ENCODE measurements around the gene BCKDHB. TPM values are rescaled to one million over a fixed set of nuclear protein-coding genes. Genes with fewer than 3 reads are reported as not detected.

The BCKDHB gene
- total RNA-seq, 3 donors from 2014 or later = 19.0 to 33.7 (median 23.4) TPM

DNA sequence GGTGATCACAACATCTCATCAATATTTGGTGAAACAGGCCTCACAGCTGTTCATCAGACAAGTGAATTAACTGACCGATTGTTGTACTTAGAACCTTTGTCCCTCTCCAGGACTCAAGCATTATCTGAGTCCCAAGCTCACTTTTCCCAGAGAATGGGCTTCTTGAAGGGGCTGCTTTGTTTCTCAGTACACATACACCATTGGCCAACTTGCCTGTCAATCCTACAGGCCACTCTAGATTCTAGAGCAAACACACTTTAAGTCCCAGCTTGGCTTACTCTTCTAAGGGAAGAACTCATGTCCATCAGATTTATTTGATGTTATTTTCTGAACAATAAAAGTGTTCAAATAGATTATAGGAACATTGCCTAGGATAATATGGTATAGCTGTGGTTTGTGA, 249.5 kb downstream of the BCKDHB start:
- DNase-seq (ENCODE audit: low spot score in 2 of 2) = no peak
- H3K4me3 ChIP-seq = no peak overlapping the region
- no peaks in the 10 kb centered on the region for H3K36me3 ChIP-seq
- intact Hi-C loops (cut with DNase I; ENCODE audit: low total_unique reads) = no loop called here
- H3K9me3 ChIP-seq = no peaks in the 10 kb centered on the region
- H3K27me3 ChIP-seq = no peaks in the 10 kb centered on the region
- peak overlapping the region in 1 of 2 donors; percentile 21 for H3K27ac ChIP-seq
- H3K4me1 ChIP-seq = no peaks in the 10 kb centered on the region
- TF ChIP-seq POLR2AphosphoS5 (IDR thresholded peaks at IDR 0.05) = no peak
- TF ChIP-seq POLR2A (IDR thresholded peaks at IDR 0.05) = no peak
- TF ChIP-seq, protein P1, sequence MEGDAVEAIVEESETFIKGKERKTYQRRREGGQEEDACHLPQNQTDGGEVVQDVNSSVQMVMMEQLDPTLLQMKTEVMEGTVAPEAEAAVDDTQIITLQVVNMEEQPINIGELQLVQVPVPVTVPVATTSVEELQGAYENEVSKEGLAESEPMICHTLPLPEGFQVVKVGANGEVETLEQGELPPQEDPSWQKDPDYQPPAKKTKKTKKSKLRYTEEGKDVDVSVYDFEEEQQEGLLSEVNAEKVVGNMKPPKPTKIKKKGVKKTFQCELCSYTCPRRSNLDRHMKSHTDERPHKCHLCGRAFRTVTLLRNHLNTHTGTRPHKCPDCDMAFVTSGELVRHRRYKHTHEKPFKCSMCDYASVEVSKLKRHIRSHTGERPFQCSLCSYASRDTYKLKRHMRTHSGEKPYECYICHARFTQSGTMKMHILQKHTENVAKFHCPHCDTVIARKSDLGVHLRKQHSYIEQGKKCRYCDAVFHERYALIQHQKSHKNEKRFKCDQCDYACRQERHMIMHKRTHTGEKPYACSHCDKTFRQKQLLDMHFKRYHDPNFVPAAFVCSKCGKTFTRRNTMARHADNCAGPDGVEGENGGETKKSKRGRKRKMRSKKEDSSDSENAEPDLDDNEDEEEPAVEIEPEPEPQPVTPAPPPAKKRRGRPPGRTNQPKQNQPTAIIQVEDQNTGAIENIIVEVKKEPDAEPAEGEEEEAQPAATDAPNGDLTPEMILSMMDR (IDR thresholded peaks at IDR 0.05) = no peak

DNA sequence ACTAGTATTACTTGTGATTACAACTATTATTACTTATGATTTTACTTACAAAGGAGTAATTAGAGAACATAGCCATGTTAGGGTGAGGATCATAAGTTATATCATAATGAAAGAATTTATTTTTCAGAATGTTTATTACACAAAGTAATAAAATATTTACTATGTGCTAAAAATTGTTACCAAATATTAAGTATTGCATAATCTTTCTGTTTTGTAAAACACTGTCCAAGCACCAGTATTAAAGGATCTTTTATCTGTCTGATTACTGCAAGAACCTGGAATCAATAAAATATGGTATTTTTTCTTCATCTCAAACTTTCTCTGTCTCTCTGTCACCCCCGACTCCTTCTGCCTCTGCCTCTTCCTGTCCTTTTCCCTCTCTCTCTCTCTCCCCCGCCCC, 250.1 kb downstream of the BCKDHB start:
- Histone ChIP-seq H3K27me3 (no peaks in the 10 kb centered on the region), H3K9me3 (no peaks in the 10 kb centered on the region), H3K4me1 (no peaks in the 10 kb centered on the region), H3K36me3 (no peaks in the 10 kb centered on the region), H3K27ac (peak overlapping the region in 1 of 2 donors; percentile 21), H3K4me3 (no peak overlapping the region)
- DNase-seq (ENCODE audit: low spot score in 2 of 2) = no peak
- intact Hi-C loops (cut with DNase I; ENCODE audit: low total_unique reads) = no loop called here
- no peak for TF ChIP-seq POLR2A (IDR thresholded peaks at IDR 0.05)
- TF ChIP-seq, protein P1 (IDR thresholded peaks at IDR 0.05) = no peak
- no peak for TF ChIP-seq POLR2AphosphoS5 (IDR thresholded peaks at IDR 0.05)

DNA sequence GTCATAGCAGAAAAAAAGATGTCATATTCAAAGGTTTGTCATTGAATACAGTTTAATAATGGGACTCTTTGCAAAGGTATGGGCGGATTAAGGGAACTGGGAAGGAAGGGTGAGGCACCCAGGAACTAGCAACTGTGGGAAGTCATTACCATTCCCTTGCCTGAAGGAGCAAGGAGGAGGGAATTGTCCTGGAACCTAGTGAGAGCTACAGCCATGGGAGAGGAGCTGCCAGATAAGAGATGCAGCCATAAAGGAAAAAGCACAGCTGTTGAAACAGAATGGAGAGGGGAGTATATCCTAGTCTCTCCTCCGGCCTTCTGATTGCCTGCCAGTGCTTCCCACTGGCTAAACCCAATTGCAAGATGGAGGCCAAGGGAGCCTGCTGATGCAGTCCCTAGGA, 250.6 kb downstream of the BCKDHB start:
- TF ChIP-seq POLR2AphosphoS5 (IDR thresholded peaks at IDR 0.05) = no peak
- TF ChIP-seq, protein P1 (IDR thresholded peaks at IDR 0.05) = no peak
- TF ChIP-seq POLR2A (IDR thresholded peaks at IDR 0.05) = no peak
- Histone ChIP-seq H3K4me1 (no peaks in the 10 kb centered on the region), H3K27me3 (no peaks in the 10 kb centered on the region), H3K4me3 (no peak overlapping the region), H3K9me3 (no peaks in the 10 kb centered on the region), H3K27ac (peak overlapping the region in 1 of 2 donors; percentile 46), H3K36me3 (no peaks in the 10 kb centered on the region)
- intact Hi-C loops (cut with DNase I; ENCODE audit: low total_unique reads) = no loop called here
- no peak for DNase-seq (ENCODE audit: low spot score in 2 of 2)

DNA sequence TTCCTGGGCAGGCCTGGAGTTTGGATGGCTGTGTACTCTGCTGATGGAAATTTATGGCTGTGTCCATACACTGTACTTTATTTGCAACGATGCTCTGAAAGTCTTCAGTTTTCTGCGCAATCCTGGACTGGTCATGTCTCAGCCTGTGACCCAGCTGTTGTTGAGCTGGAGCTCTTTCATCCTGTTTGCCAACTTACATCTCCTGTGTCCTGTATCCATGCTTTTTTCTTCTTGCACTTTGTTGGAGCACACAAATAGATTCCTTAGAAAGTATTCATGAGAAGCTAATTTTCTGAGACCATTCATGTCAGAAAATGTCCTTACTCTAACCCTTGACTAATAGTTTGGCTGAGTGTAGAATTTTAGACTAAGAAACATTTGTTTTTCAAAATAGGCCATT, 251.2 kb downstream of the BCKDHB start:
- Histone ChIP-seq H3K4me3 (no peak overlapping the region), H3K4me1 (no peaks in the 10 kb centered on the region), H3K27ac (no peak overlapping the region), H3K36me3 (no peaks in the 10 kb centered on the region), H3K27me3 (no peaks in the 10 kb centered on the region), H3K9me3 (no peaks in the 10 kb centered on the region)
- intact Hi-C loops (cut with DNase I; ENCODE audit: low total_unique reads) = no loop called here
- no peak for TF ChIP-seq POLR2A (IDR thresholded peaks at IDR 0.05)
- peak in 1 of 3 donors; percentile 18 for TF ChIP-seq POLR2AphosphoS5 (IDR thresholded peaks at IDR 0.05)
- DNase-seq (ENCODE audit: low spot score in 2 of 2) = peak in 1 of 2 donors; percentile 21

DNA sequence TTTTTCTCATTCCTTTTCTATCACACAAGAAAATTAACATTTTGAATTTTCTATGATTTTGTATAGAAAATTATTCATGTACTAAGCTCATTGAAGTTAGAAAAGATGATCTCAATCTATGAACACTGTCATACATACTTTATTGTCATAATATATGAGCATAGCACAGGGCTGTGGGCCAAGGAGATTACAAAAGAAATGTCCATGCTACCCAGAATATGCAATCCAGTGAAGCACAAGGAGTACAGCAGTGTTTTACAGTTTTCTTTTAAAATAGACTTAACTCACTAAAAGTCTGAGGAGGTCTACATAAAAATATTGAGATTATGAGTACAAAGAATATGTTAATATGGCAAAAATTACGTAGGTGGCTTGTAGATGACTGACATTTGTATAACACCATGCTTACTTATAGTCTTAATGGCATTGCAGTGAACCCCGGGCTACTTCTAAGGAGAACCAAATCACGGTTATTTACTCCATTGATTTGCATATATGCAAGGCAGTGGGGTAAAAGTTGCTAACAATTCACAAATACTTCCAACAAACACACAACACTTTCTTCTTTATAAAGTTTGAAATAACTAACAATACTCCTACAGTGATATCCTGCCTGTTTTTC, 257.1 kb downstream of the BCKDHB start:
- intact Hi-C loops (cut with DNase I; ENCODE audit: low total_unique reads) = no loop called here
- TF ChIP-seq POLR2A (IDR thresholded peaks at IDR 0.05) = no peak
- TF ChIP-seq, protein P1 (IDR thresholded peaks at IDR 0.05) = no peak
- no peak for TF ChIP-seq POLR2AphosphoS5 (IDR thresholded peaks at IDR 0.05)
- no peak overlapping the region for H3K4me3 ChIP-seq
- H3K4me1 ChIP-seq = no peaks in the 10 kb centered on the region
- H3K27me3 ChIP-seq = no peaks in the 10 kb centered on the region
- H3K9me3 ChIP-seq = no peaks in the 10 kb centered on the region
- H3K36me3 ChIP-seq = no peaks in the 10 kb centered on the region
- DNase-seq (ENCODE audit: low spot score in 2 of 2) = no peak
- no peak overlapping the region for H3K27ac ChIP-seq
